ENCODE results near the gene CRHBP.

GRCh38 chr5:76908166-76908565, 44.7 kb upstream of the CRHBP start:
- TF ChIP-seq, protein P1, sequence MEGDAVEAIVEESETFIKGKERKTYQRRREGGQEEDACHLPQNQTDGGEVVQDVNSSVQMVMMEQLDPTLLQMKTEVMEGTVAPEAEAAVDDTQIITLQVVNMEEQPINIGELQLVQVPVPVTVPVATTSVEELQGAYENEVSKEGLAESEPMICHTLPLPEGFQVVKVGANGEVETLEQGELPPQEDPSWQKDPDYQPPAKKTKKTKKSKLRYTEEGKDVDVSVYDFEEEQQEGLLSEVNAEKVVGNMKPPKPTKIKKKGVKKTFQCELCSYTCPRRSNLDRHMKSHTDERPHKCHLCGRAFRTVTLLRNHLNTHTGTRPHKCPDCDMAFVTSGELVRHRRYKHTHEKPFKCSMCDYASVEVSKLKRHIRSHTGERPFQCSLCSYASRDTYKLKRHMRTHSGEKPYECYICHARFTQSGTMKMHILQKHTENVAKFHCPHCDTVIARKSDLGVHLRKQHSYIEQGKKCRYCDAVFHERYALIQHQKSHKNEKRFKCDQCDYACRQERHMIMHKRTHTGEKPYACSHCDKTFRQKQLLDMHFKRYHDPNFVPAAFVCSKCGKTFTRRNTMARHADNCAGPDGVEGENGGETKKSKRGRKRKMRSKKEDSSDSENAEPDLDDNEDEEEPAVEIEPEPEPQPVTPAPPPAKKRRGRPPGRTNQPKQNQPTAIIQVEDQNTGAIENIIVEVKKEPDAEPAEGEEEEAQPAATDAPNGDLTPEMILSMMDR (IDR thresholded peaks at IDR 0.05; ENCODE audit: poor library complexity): no peak
- TF ChIP-seq EZH2 (IDR thresholded peaks at IDR 0.05; ENCODE audit: borderline replicate concordance): no peak
- no peak for TF ChIP-seq EZH2phosphoT487 (IDR thresholded peaks at IDR 0.05; ENCODE audit: low read depth, severe bottlenecking, unreplicated experiment)

Measured in hepatocyte (in vitro differentiated cells).